ENCODE data around the gene CALR3. TPM values are rescaled to one million over a fixed set of nuclear protein-coding genes. Genes with fewer than 3 reads are reported as not detected.

Gene CALR3
- total and polyA plus RNA-seq, 2 of the 13 experiments (the other 11 are each of a cell fraction or from before 2014, with no cell fraction given), result not detected

DNA sequence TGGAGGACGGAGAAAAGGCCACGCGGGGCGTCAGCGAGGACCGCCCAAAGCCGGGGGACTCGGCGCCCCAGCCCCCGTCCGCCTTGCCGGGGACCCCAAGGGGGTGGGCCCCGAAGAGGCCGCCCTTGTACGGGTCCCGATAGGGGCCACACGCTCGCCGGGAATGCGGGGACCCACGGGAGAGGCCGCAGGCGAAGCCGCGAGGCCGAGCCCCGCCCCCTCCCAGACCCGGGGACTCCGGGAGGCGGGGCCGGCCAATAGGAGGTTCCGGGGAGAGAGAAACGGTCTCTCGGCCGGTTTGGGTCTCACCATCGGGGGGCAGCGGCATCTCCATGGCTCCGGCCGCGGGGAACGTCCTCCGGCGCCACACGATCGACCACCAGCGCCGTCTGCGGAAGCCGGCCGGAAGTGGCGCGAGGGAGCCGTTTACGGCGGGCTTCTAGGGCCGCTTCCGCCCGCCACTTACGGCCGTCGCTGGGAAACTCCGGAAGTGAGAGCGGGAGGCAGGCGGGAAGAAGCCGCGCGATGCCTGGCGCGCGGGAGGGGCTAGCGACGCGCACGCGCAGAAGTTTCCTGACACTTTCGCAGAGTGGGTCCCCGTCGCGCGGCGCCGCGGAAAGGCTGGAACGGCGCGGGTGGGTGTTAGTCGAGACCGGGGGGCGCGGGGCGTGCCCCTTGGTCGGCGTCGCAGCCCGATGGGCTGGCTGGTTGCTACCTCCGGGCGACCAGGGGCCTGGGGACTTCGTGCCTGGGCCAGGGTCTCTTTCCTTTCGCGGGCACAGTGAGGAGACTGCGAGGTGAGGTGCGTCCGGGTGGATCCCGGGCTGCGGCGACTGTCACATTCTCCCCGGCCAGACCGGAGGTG lies 46.3 kb upstream of the CALR3 start, which contains the start of gene CHERP (continued):
- TF ChIP-seq ZBTB2 (CRISPR knock-in tag; IDR thresholded peaks at IDR 0.05; ENCODE audit: low read depth), result peak; percentile 91
- 0 out of 2 replicates have a peak, but pooled peaks have one; percentile 18 for TF ChIP-seq ZNF784 (CRISPR knock-in tag; IDR thresholded peaks at IDR 0.05; ENCODE audit: borderline replicate concordance)
- TF ChIP-seq SATB2 (CRISPR knock-in tag; IDR thresholded peaks at IDR 0.05), result peak; percentile 65; the same call in 1 of the 2 replicates
- no peak for TF ChIP-seq SOX6 (IDR thresholded peaks at IDR 0.05)
- TF ChIP-seq SOX6 (CRISPR knock-in tag; IDR thresholded peaks at IDR 0.05), result peak; percentile 59
- TF ChIP-seq ZNF30 (CRISPR knock-in tag; IDR thresholded peaks at IDR 0.05), result 0 out of 2 replicates have a peak, but pooled peaks have one; percentile 73
- TF ChIP-seq PHF5A (CRISPR knock-in tag; IDR thresholded peaks at IDR 0.05; ENCODE audit: low read depth, unreplicated experiment), result peak; percentile 46
- peak; percentile 25 for TF ChIP-seq ZBTB7B (CRISPR knock-in tag; IDR thresholded peaks at IDR 0.05)
- peak; percentile 60; the same call in 1 of the 2 replicates for TF ChIP-seq TOE1 (CRISPR knock-in tag; IDR thresholded peaks at IDR 0.05)
- peak; percentile 76 for TF ChIP-seq IRF2 (CRISPR knock-in tag; IDR thresholded peaks at IDR 0.05)
- no peak for TF ChIP-seq SUZ12 (IDR thresholded peaks at IDR 0.05; ENCODE audit: low read depth, low read length)
- TF ChIP-seq ZNF337 (CRISPR knock-in tag; IDR thresholded peaks at IDR 0.05; ENCODE audit: borderline replicate concordance, low read depth), result peak; percentile 43; the same call in 1 of the 2 replicates
- TF ChIP-seq POLR2AphosphoS2 (IDR thresholded peaks at IDR 0.05; ENCODE audit: low read depth, low read length), result no peak
- 0 out of 2 replicates have a peak, but pooled peaks have one; percentile 46 for TF ChIP-seq ZMAT3 (CRISPR knock-in tag; conservative IDR thresholded peaks at IDR 0.05)
- peak; percentile 62; the same call in 1 of the 2 replicates for TF ChIP-seq TOPORS (CRISPR knock-in tag; IDR thresholded peaks at IDR 0.05)
- peak; percentile 76 for TF ChIP-seq ZFP36L1 (CRISPR knock-in tag; IDR thresholded peaks at IDR 0.05)
- TF ChIP-seq ZNF234 (CRISPR knock-in tag; conservative IDR thresholded peaks at IDR 0.05), result no peak
- TF ChIP-seq ZBTB20 (CRISPR knock-in tag; IDR thresholded peaks at IDR 0.05; ENCODE audit: borderline replicate concordance, low read depth), result peak; percentile 75; the same call in 1 of the 2 replicates
- TF ChIP-seq MEIS1 (CRISPR knock-in tag; IDR thresholded peaks at IDR 0.05; ENCODE audit: borderline replicate concordance), result 0 out of 2 replicates have a peak, but pooled peaks have one; percentile 31
- TF ChIP-seq, protein P1, sequence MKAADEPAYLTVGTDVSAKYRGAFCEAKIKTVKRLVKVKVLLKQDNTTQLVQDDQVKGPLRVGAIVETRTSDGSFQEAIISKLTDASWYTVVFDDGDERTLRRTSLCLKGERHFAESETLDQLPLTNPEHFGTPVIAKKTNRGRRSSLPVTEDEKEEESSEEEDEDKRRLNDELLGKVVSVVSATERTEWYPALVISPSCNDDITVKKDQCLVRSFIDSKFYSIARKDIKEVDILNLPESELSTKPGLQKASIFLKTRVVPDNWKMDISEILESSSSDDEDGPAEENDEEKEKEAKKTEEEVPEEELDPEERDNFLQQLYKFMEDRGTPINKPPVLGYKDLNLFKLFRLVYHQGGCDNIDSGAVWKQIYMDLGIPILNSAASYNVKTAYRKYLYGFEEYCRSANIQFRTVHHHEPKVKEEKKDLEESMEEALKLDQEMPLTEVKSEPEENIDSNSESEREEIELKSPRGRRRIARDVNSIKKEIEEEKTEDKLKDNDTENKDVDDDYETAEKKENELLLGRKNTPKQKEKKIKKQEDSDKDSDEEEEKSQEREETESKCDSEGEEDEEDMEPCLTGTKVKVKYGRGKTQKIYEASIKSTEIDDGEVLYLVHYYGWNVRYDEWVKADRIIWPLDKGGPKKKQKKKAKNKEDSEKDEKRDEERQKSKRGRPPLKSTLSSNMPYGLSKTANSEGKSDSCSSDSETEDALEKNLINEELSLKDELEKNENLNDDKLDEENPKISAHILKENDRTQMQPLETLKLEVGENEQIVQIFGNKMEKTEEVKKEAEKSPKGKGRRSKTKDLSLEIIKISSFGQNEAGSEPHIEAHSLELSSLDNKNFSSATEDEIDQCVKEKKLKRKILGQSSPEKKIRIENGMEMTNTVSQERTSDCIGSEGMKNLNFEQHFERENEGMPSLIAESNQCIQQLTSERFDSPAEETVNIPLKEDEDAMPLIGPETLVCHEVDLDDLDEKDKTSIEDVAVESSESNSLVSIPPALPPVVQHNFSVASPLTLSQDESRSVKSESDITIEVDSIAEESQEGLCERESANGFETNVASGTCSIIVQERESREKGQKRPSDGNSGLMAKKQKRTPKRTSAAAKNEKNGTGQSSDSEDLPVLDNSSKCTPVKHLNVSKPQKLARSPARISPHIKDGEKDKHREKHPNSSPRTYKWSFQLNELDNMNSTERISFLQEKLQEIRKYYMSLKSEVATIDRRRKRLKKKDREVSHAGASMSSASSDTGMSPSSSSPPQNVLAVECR (CRISPR knock-in tag; IDR thresholded peaks at IDR 0.05; ENCODE audit: borderline replicate concordance), result peak; percentile 95; the same call in 1 of the 2 replicates
- TF ChIP-seq AKAP8 (CRISPR knock-in tag; IDR thresholded peaks at IDR 0.05), result no peak
- no peak for TF ChIP-seq GATAD2A (CRISPR knock-in tag; IDR thresholded peaks at IDR 0.05)
- TF ChIP-seq NKX3-1 (CRISPR knock-in tag; IDR thresholded peaks at IDR 0.05), result no peak
